ENCODE results near the gene ABHD16A. TPM values are rescaled to one million over a fixed set of nuclear protein-coding genes. Genes with fewer than 3 reads are reported as not detected.

Gene ABHD16A
- total and polyA plus RNA-seq, 10 of the 15 experiments (the other 5 are each of a cell fraction or from before 2014, with no cell fraction given): 7.5 to 43.0 (median 32.9) TPM

- TF ChIP-seq NFYB (IDR thresholded peaks at IDR 0.05; ENCODE audit: insufficient read depth, low read depth, low read length): 0 out of 2 replicates have a peak, but pooled peaks have one; percentile 28
- TF ChIP-seq E2F8 (IDR thresholded peaks at IDR 0.05; ENCODE audit: low read depth, partially characterized antibody): peak; percentile 76
- peak; percentile 40 for TF ChIP-seq NRF1 (conservative IDR thresholded peaks at IDR 0.05; ENCODE audit: low read depth, low read length)
- 0 out of 2 replicates have a peak, but pooled peaks have one; percentile 8 for TF ChIP-seq CBFB (IDR thresholded peaks at IDR 0.05; ENCODE audit: low read depth)
- TF ChIP-seq POLR2AphosphoS2 (IDR thresholded peaks at IDR 0.05; ENCODE audit: low read depth, low read length): peak; percentile 59; the same call in 1 of the 2 replicates
- TF ChIP-seq USF2 (IDR thresholded peaks at IDR 0.05; ENCODE audit: borderline replicate concordance, low read depth, low read length): peak; percentile 28
- TF ChIP-seq NR2C2 (IDR thresholded peaks at IDR 0.05; ENCODE audit: borderline replicate concordance, control insufficient read depth, insufficient read length, low read depth): no peak
- TF ChIP-seq SMARCA5 (IDR thresholded peaks at IDR 0.05): peak; percentile 24; the same call in 1 of the 2 replicates
- peak; percentile 61 for TF ChIP-seq PML (IDR thresholded peaks at IDR 0.05; ENCODE audit: low read length)
- no peak for TF ChIP-seq YBX1 (IDR thresholded peaks at IDR 0.05)
- TF ChIP-seq SMAD1 (IDR thresholded peaks at IDR 0.05; ENCODE audit: low read depth, partially characterized antibody): no peak
- TF ChIP-seq IRF4 (IDR thresholded peaks at IDR 0.05; ENCODE audit: low read depth, low read length): no peak
- TF ChIP-seq, protein P1, sequence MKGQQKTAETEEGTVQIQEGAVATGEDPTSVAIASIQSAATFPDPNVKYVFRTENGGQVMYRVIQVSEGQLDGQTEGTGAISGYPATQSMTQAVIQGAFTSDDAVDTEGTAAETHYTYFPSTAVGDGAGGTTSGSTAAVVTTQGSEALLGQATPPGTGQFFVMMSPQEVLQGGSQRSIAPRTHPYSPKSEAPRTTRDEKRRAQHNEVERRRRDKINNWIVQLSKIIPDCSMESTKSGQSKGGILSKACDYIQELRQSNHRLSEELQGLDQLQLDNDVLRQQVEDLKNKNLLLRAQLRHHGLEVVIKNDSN (IDR thresholded peaks at IDR 0.05; ENCODE audit: borderline replicate concordance, extremely low read length, insufficient read depth, low read depth, low read length): peak; percentile 38
- TF ChIP-seq ZNF24 (IDR thresholded peaks at IDR 0.05): no peak
- TF ChIP-seq RUNX3 (IDR thresholded peaks at IDR 0.05; ENCODE audit: low read length): peak; percentile 66
- TF ChIP-seq CHD2 (IDR thresholded peaks at IDR 0.05; ENCODE audit: borderline replicate concordance, low read depth, low read length): 0 out of 2 replicates have a peak, but pooled peaks have one; percentile 16
- TF ChIP-seq ZSCAN29 (IDR thresholded peaks at IDR 0.05): 0 out of 2 replicates have a peak, but pooled peaks have one; percentile 8
- TF ChIP-seq, protein P2, sequence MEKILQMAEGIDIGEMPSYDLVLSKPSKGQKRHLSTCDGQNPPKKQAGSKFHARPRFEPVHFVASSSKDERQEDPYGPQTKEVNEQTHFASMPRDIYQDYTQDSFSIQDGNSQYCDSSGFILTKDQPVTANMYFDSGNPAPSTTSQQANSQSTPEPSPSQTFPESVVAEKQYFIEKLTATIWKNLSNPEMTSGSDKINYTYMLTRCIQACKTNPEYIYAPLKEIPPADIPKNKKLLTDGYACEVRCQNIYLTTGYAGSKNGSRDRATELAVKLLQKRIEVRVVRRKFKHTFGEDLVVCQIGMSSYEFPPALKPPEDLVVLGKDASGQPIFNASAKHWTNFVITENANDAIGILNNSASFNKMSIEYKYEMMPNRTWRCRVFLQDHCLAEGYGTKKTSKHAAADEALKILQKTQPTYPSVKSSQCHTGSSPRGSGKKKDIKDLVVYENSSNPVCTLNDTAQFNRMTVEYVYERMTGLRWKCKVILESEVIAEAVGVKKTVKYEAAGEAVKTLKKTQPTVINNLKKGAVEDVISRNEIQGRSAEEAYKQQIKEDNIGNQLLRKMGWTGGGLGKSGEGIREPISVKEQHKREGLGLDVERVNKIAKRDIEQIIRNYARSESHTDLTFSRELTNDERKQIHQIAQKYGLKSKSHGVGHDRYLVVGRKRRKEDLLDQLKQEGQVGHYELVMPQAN (conservative IDR thresholded peaks at IDR 0.05): peak; percentile 63
- TF ChIP-seq, protein P3, sequence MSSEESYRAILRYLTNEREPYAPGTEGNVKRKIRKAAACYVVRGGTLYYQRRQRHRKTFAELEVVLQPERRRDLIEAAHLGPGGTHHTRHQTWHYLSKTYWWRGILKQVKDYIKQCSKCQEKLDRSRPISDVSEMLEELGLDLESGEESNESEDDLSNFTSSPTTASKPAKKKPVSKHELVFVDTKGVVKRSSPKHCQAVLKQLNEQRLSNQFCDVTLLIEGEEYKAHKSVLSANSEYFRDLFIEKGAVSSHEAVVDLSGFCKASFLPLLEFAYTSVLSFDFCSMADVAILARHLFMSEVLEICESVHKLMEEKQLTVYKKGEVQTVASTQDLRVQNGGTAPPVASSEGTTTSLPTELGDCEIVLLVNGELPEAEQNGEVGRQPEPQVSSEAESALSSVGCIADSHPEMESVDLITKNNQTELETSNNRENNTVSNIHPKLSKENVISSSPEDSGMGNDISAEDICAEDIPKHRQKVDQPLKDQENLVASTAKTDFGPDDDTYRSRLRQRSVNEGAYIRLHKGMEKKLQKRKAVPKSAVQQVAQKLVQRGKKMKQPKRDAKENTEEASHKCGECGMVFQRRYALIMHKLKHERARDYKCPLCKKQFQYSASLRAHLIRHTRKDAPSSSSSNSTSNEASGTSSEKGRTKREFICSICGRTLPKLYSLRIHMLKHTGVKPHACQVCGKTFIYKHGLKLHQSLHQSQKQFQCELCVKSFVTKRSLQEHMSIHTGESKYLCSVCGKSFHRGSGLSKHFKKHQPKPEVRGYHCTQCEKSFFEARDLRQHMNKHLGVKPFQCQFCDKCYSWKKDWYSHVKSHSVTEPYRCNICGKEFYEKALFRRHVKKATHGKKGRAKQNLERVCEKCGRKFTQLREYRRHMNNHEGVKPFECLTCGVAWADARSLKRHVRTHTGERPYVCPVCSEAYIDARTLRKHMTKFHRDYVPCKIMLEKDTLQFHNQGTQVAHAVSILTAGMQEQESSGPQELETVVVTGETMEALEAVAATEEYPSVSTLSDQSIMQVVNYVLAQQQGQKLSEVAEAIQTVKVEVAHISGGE (CRISPR knock-in tag; IDR thresholded peaks at IDR 0.05): no peak
Observed at GRCh38 chr6:31665501-31666336, 37.4 kb downstream of the ABHD16A start, which contains the start of gene CSNK2B (continued).
